HL-60/S4 treated with phorbol 12-myristate 13-acetate at 8.2 ng/mL for 4 days and 3 days (cell line): ENCODE data around the gene DNMT3A.
"Not testable (repeated sequence)": the region's sequence is repeated elsewhere in the genome, so short reads cannot be mapped to it uniquely, and the experiment has no call there.

Experiments used
- in situ Hi-C: fragments of 300-500 bp; cut with MboI; formaldehyde crosslinking; loops from 2 replicates; pipeline ENCODE4 v1.15.0; 2022; ENCODE audit warnings: low sequenced_read_pairs

Gene DNMT3A

DNA sequence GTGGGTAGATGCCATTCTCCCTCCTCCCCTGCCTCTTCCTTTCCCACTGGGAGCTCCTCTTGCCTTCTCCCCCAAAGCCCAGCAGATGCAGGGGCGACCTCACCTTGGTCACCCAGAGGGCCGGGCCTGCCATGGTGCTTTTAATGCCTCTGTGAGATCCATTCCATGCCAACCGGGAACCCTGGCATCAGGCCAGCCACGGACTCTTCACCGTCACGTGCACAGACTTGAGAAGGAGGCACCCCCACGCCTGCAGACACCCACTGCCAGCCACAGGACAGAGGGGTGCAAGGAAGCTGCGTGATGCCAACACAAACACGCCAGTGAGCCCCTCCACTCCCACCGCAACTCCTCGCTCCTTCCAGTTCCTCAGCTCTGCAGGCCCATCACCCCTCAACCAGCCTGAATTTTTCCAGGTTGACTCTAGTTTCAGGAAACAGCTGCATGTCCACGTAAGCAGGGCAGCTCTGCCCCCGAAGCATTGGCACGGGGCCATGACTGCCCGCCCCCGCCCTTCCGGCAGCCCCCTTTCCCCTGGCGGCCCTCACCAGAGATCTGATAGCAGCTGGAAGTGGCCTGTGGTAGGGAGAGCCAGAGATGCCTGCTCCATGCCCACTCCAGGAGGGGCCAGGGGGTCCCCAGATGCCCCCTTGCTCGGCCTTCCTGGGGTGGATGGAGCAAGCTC, 50.8 kb downstream of the DNMT3A start:
- in situ Hi-C loops, result no loop called here

- in situ Hi-C loops, result no loop called here
Measured at GRCh38 chr2:25286723-25287483, 54.8 kb downstream of the DNMT3A start.

GRCh38 chr2:25286025-25286400, 55.7 kb downstream of the DNMT3A start:
- in situ Hi-C loops, result no loop called here

GRCh38 chr2:25285265-25286024, 56.3 kb downstream of the DNMT3A start:
- in situ Hi-C loops, result no loop called here

GRCh38 chr2:25284756-25285155, 57.0 kb downstream of the DNMT3A start:
- in situ Hi-C loops, result no loop called here

DNA sequence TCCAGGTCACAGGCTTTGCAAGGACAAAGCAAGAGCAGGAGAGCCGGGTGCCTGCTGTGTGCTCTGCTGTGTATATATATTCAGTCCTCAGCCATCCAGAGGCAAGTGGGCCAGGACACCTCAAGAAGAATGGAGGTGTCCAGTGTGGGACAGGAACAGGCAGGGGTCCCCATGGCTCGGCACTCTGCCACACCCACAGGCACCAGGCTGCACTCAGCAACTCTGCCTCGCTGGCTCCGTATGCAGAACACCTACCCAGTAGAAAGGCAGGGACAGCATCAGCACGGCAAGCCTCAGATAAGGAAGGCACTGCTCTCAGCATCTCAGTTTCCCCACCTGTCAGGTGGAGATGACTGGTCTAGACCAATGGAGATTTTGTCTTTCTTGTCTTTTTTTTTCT, 57.8 kb downstream of the DNMT3A start:
- in situ Hi-C loops, result no loop called here

DNA sequence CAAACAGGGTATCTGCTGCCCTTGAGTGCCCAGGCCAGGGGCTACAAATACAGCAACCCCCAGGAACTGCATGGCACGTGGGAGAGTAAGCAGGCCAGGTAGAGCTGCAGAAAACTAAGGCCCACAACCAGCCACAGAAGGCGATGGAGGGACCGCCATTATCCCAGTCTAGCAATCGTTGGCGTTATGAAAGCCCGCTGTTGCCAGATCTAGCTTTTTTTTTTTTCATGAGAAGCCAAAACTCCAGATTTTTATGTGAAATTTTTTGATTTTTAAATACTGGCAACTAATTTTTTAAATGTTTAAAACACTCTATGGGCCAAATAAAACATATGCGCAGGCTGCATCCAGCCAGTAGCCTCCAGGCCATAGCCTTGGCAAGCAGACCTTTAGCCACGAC, 59.8 kb downstream of the DNMT3A start:
- in situ Hi-C loops, result no loop called here

GRCh38 chr2:25281522-25281921, 60.2 kb downstream of the DNMT3A start:
- in situ Hi-C loops, result no loop called here

- in situ Hi-C loops, result no loop called here
Measured at GRCh38 chr2:25280051-25280687, 61.6 kb downstream of the DNMT3A start.

DNA sequence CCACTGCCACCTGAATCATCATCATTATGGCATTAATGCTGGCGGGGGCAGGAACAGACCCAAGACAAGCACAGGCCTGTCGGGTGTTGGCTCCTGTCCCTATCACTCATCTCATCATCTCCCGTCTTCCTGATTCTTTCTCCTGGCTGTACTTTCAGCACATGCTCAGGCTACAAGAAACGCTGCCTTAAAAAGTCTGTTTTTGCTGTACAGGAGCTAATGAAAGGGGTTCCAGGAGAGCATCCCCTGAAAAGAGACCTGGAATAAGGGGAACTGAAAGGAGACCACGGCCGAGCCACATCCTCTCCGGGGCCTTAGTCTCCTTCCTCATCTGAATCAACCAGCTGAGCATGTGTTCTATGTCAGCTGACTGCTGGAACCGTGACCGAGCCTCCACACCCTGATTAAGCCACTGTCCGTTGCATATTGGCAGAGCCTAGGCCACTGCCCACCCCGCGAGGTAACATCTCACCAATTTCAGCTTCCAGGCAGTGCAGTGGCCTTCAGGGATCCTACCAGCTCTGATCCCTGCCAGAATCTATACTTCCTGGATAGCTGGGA, 62.6 kb downstream of the DNMT3A start:
- in situ Hi-C loops, result no loop called here

DNA sequence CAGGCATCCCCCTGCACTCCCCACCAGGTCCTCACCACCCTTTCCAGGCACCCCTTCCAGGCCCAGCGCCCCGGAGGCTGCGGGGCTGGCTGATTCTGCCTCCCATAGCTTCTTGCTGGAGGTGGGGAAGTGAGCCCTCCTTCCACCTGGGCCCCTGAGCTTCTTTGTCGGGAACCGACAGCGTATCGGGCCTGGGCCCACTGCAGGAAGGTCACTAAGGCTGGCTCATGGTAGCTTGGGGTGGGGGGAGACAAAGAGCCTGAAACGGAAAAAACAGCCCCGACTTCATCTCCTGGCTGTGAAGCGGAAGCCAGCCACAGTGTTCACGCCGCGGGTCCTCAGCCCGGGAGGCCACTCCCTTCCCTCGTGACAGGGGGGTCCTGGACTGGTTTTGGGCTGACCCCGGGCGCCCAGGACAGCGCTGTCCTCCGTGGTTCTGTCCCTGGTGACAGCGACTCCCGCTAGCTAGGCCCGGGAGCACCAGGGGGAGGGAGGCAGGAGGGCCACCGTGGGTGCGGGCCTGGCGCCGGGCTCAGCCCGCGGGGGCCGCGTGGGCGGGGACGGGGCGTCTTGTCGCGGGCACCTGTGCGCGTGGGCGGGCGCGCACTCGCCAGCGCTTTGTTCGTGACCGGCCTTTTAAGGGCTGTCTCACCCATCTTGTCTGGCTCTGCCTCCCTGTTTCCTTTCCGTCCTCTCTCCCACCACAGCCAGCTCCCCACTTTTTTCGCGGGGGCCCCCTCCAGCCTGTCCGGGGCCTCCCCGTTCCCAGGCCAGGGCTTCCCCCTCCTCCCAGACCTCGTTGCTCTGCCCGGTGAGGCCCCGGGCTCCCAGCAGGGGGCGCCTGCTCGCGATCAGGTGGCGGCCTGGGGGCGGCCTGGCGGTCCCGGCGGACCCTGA, 64.9 kb downstream of the DNMT3A start:
- in situ Hi-C loops, result no loop called here

GRCh38 chr2:25275575-25275965, 66.2 kb downstream of the DNMT3A start:
- in situ Hi-C loops, result no loop called here

GRCh38 chr2:25274868-25275574, 66.7 kb downstream of the DNMT3A start:
- in situ Hi-C loops, result no loop called here

- in situ Hi-C loops, result no loop called here
Measured at GRCh38 chr2:25273985-25274535, 67.7 kb downstream of the DNMT3A start.

- in situ Hi-C loops, result not testable (repeated sequence)
Measured at GRCh38 chr2:25272705-25273104, 69.0 kb downstream of the DNMT3A start.

DNA sequence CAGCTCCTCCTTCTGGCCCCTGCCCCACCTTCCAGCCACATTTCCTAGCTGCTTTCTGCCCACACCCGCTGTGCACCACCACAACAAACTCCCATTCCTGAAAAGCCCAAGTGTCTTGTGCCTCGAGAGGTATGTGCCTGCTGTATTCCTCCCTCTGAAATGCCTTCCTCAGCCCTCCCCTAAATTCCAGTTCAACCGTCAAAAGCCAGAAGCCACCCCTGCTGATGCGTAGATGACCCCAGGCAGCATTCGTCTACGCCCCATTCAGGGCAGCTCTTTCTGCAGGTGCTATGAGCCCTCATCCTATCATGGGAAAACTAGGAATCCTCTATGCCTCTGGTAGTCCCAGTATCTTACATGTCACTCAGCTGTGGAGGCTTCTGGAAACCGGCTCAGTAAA, 71.7 kb downstream of the DNMT3A start:
- in situ Hi-C loops, result no loop called here

DNA sequence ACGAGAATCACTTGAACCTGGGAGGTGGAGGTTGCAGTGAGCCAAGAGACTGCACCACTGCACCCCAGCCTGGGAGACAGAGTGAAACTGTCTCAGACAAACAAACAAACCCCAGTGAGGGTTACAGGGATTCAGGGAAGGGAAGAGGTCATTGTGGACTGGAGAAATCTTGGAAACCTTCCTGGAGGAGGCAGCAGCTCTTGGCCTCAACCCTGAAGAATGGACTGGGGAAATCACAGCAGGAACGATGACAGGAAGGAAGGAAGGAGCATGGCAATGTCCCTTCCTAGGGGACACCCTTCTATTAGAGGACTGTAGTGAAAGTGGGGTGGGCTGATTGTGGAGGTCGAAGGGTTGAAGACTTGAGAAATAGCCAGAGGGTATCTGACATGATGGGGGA, 72.5 kb downstream of the DNMT3A start:
- in situ Hi-C loops, result no loop called here

DNA sequence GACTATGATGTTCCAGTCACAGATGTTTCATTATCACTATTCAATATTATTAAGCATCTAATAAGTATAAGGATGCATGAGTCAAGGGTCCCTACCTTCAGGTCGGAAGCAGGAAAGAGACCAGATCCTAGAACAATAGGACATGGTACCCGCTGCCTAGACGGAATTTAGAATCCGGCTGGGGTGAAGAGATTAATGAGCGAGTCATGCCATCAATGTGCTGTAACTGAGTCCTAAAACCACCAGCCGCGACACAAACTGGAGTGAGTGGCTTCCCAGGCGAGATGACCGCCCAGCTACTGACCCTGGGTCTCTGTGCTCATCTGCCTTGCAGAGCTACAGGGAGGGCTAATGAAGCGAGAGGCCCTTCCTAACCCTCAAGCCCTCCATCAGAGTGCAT, 73.6 kb downstream of the DNMT3A start:
- in situ Hi-C loops, result no loop called here

- in situ Hi-C loops, result no loop called here
Measured at GRCh38 chr2:25266399-25266798, 75.3 kb downstream of the DNMT3A start.
